ENCODE data around the gene MED28.

MED28 gene

DNA sequence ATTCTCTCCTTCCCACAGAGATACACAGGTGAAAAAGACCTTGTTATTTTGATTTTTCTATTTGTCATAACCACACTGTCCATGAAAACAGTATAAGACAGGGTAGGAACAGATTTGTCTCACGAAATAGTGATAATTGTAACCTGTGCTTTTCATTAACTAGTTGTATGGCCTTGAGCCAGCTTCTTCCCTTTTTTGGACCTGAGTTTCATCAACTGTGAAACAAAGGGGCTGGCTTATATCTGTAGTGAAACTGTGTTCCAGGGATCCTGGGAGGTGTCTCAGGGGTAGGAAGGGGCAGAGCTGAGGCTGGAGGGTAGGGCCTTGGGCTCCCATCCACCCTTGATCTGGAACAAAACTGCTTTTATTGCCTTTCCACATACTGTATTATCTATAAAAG, 50.9 kb downstream of the MED28 start:
- DNase-seq (ENCODE audit: low read depth in 2 of 3, low spot score in 1 of 3) = no peak

DNA sequence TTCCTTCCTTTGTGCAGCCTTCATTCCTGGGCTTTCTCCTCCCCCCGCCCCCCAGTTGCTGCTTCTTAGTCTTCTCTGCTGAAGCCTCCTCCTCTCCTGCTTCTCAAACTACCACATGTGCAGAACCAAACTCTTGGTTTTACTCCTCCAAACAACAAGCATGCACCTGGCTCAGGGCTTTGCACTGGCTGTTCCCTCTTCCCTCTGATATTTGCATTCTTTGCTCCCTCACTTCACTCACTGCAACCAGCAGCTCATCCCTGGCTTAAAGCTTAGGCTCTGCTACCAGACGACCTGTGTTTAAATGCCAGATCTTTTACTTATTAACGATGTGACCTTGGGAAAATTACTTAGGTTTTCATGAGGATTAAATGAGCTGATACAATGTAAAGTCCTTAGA, 51.4 kb downstream of the MED28 start:
- DNase-seq (ENCODE audit: low read depth in 2 of 3, low spot score in 1 of 3) = no peak

DNA sequence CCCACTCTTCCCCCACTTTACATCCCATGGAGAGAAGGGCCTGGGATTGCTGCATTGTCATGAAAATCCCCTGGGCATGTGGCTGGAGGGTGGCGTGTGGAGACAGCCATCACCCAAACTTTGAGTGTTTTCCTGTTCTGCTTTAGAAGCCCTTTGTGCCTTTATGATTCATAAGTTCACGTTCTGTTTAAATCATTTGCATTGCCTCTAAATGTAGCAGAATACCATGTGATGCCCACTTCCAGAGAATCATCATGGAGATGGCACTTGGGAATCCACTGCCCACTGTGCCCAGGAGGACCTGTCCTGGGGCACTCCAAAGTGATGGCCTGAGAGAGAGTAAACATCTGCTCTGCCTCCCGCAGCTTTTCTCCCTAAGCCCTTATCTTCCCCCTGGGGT, 52.8 kb downstream of the MED28 start:
- no peak for DNase-seq (ENCODE audit: low read depth in 2 of 3, low spot score in 1 of 3)

DNA sequence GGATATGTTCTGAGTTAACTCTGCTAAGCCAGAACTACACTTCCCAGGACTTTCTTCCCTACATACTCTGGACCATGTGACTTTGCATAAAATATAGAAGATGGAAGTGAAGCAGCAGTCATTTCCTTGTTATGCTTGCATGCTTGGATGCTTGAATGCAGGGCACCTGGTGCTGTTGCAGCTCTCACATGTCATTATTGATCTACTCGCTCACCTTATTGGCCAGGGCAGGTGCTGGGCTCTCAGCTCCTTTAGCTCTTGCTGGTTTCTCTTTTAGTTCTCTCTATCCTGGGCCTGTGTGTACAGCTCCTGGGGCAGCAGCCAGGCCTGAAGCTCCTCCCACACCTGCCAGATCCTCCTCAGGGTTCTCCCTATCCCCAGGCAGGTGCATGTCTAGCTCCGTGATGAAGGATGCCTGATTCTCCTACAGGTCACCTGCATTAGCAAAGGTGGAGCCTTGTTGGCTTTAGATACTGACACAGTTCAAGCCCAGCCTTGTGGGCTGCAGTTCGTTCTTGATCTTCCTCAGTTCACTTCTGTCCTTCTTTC, 53.3 kb downstream of the MED28 start:
- DNase-seq (ENCODE audit: low read depth in 2 of 3, low spot score in 1 of 3) = no peak

DNA sequence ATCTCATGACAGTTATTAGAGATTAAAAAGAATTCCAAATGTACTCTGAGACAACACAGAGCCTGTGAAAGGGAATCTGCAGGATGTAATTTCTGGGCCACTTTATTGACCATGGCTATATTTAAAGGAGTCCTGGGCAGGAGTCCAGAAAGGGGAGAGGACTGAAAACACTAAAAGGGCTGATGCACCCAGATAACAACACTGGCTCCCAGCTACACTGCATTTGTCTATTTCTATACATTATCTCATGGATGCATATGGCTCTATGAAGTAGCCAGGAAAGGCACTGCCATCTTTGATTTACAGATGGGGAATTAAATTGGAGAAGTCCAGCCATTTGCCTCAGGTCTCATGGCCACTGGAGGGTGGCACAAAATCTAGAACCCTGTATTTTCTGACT, 56.0 kb downstream of the MED28 start:
- no peak for DNase-seq (ENCODE audit: low read depth in 2 of 3, low spot score in 1 of 3)

DNA sequence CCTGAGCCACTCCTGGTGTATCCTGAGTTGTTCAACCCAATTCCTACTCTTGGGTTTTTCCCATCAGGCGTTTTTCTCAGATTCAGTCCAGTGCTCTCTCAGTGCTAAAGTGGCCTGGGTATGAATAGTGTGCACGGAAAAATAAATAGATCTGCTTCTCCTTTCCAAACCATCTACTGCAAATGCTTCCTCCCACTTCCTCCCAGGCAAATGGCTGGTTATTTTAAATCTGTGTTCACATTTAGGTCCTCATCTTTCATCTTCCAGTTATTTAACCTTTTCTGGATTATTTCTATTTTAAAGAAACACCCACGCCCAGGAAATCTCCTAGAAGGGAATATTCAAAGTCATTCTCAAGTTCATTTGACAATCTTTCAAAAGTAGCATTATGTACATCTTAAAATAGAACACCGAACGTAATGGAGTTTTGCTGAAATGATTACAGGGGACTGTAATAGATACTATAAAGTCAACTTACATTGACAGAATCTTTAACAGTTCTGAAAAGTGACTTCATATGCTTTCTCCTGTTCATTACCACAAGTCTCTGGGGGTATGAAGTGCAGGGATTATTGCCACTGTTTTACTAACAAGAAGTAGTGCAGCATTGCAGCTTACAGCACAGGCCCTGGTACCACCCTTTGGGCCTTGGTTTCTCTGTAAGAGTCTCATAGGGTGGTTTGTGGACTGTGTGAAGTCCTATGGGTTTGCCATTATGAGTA, 66.3 kb downstream of the MED28 start:
- DNase-seq (ENCODE audit: low read depth in 2 of 3, low spot score in 1 of 3) = no peak

DNA sequence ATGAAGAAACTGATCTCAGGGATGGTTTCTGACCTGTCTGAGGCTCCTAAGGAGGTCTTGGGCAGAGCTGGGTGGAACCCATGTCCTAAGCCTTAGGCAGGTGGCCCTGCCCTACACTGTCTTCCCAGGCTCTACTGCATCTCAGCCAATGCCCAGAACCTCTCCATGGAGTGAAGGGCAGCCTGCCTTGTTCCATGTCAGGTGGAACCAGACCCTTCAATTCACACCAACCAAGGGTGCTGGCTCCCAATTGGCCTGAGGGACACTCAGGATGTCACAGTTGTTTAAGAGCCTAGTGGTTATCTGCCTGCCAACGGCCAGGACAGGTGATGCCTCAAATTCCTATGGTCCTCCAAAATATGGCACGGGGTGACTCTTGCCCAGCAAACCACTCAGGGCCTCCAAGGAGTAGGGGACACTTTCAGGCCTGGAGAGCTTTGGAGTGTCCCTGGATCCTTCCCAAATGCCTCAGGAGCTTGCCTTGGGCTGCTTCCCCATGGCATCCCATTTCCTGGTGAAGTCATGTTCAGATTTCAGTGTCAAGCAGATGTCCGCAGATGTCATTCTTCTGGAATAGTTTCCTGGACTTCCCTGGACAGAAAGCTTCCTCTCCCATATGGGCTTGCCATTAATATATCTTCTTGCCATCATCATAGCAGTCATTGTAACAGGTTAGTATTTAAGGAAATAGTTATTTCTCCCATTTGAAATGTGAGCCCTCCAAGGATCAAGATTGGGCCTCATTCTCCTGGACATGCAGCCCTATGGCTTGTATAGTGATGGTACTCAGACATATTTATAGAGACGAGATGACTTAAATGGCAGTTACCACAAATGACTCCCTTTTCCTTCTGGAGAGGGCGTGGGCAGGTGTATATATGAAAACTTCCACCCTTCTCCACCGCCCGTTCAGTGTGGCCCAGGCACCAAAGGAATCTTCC, 67.1 kb downstream of the MED28 start:
- DNase-seq (ENCODE audit: low read depth in 2 of 3, low spot score in 1 of 3) = no peak

DNA sequence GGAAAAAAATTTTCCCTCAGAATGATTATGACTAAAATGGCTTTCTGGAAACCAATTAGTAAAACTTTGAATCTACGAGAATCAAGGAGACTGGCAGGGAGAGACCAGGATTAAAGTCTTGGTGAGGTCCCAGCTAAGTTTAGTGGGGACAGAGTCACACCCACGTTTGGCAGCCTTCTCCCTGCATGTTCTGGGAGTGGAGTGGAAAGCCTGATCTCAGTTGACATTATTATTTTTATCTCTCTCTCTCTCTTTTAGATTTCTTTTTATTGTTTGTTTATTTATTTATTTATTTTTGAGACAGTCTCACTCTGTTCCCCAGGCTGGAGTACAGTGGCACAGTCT, 67.8 kb downstream of the MED28 start:
- no peak for DNase-seq (ENCODE audit: low read depth in 2 of 3, low spot score in 1 of 3)

Data from stimulated activated CD4-positive, alpha-beta T cell treated with anti-CD3 and anti-CD28 coated beads, Interleukin-12 subunit alpha, Interleukin-12 subunit beta, amount 100 ng/mL, for 48 hours (primary cell).